ENCODE data around the gene EIF4E3. TPM values are rescaled to one million over a fixed set of nuclear protein-coding genes. Genes with fewer than 3 reads are reported as not detected.

The EIF4E3 gene
- total and polyA plus RNA-seq, 10 of the 15 experiments (the other 5 are each of a cell fraction or from before 2014, with no cell fraction given): 0.05 to 0.38 (median 0.16) TPM; not detected in 1

GRCh38 chr3:71771126-71771525 lies 45.9 kb upstream of the EIF4E3 start:
- FAIRE-seq (no peak), DNase-seq (ENCODE audit: low read depth, low spot score) (no peak), ATAC-seq (no peak)
- no peak overlapping the region for H3K9ac ChIP-seq (ENCODE audit: control insufficient read depth, insufficient read depth, low read length)
- H3K4me3 ChIP-seq: no peak overlapping the region
- ChIA-PET POLR2A (no interaction called here), CTCF (no interaction called here), SMC1A (ENCODE audit: uncharacterized antibody, unreplicated experiment) (no interaction called here), RAD21 (ENCODE audit: unreplicated experiment) (no interaction called here)
- intact Hi-C loops (cut with micrococcal nuclease; ENCODE audit: unreplicated experiment): no loop called here
- no peaks in the 10 kb centered on the region for H4K20me1 ChIP-seq (ENCODE audit: control insufficient read depth, insufficient read depth)
- in situ Hi-C loops (cut with MboI): no loop called here
- BruUV-seq (replicated peaks): no TSS peak
- WGBS (ENCODE audit: insufficient coverage, insufficient replicate concordance, low lambda C conversion rate, missing lambda C conversion rate): 79% methylated on average over 5 of the region's 5 CpGs
- TF ChIP-seq SREBF2 (IDR thresholded peaks at IDR 0.05; ENCODE audit: low read length) (no peak), NRF1 (conservative IDR thresholded peaks at IDR 0.05; ENCODE audit: low read depth, low read length) (no peak), MLLT1 (IDR thresholded peaks at IDR 0.05) (no peak), BRCA1 (IDR thresholded peaks at IDR 0.05; ENCODE audit: low read depth, low read length) (no peak), KAT2A (conservative IDR thresholded peaks at IDR 0.05; ENCODE audit: control insufficient read depth, low read depth, low read length) (no peak), CUX1 (IDR thresholded peaks at IDR 0.05; ENCODE audit: insufficient replicate concordance, low read depth, low read length) (no peak), POLR2AphosphoS2 (IDR thresholded peaks at IDR 0.05; ENCODE audit: low read depth, low read length) (no peak), ZNF622 (IDR thresholded peaks at IDR 0.05) (no peak), RAD51 (IDR thresholded peaks at IDR 0.05) (no peak), EED (IDR thresholded peaks at IDR 0.05; ENCODE audit: low read depth) (no peak)
- no peaks in the 10 kb centered on the region for H3K36me3 ChIP-seq (ENCODE audit: control insufficient read depth in 2 of 2, insufficient read depth in 2 of 2, low read length in 1 of 2)
- H3K27me3 ChIP-seq (replicated peaks in 1 of 2; ENCODE audit: control insufficient read depth in 2 of 2, insufficient read depth in 2 of 2, low read length in 1 of 2): no peaks in the 10 kb centered on the region; a peak in 1 of 4 replicates
- no peak overlapping the region for H2AFZ ChIP-seq (ENCODE audit: control insufficient read depth, low read depth, low read length)
- H3K4me2 ChIP-seq (ENCODE audit: control insufficient read depth, insufficient read depth): no peak overlapping the region
- H3K4me1 ChIP-seq (ENCODE audit: control insufficient read depth, insufficient read depth, low read length): no peaks in the 10 kb centered on the region
- no peaks in the 10 kb centered on the region for H3K9me3 ChIP-seq (replicated peaks; ENCODE audit: control insufficient read depth, insufficient read depth, low read length)
- H3K79me2 ChIP-seq (ENCODE audit: control insufficient read depth, insufficient read depth, low read length): no peaks in the 10 kb centered on the region
- no peak overlapping the region for H3K27ac ChIP-seq (ENCODE audit: control insufficient read depth, insufficient read depth)

Measured in GM12878 (cell line).